ENCODE data around the gene SLIT1.

Gene SLIT1

GRCh38 chr10:97065128-97065527, 120.6 kb downstream of the SLIT1 start:
- H3K9ac ChIP-seq (ENCODE audit: insufficient read length): no peak overlapping the region
- TF ChIP-seq FOXP2 (optimal IDR thresholded peaks at IDR 0.05; ENCODE audit: control extremely low read depth, extremely low read length, insufficient read depth) (no peak), POLR2AphosphoS5 (IDR thresholded peaks at IDR 0.05; ENCODE audit: borderline replicate concordance, low read depth, low read length) (no peak), EZH2 (IDR thresholded peaks at IDR 0.05) (no peak)
- no peak overlapping the region for H3K27ac ChIP-seq
- no peak for DNase-seq (ENCODE audit: low read depth, low spot score)
- H3K9me3 ChIP-seq (ENCODE audit: low read depth, low read length): no peaks in the 10 kb centered on the region
- H3K36me3 ChIP-seq (ENCODE audit: insufficient read depth, low read length): no peaks in the 10 kb centered on the region
- no peak overlapping the region for H3K4me3 ChIP-seq

DNA sequence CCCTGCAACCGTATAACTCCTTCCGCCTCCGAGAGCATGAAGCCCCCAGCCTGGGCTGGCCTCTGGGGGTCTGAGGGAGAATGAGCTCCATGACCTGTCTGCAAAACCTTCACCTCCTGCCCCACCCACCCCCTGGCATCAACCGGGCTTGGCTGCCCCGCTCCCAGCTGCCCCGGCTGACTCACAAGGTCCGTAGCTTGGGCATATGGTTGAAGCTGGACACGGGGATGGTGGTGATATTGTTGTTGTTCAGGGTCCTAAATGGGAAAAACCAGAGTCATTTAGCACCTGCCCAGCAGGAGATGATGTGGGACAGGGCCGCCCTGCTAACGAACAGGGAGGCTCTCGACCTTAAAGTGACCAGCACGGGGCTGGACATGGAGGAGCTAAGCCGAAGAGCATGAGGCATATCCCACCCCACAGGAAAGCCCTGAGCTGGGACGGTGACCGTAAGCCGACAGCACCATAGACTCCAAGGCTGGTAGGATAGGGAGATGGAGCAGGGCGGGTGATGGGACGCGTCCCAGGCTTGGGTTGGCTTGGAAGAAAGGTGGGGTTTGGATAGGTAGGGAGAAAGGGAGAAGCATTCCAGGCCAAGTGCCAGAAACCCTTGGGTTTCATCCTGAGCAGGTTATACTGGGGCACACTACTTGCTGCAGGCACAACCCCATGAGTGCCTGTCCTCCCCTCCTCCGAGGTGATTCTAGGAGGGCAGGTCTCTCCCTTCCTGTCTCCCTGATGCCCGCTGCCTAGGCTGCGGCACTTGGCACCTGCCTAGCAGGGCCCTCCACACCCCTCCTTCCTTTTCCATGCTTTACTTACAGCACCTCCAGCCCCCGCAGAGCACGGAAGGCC, 121.5 kb downstream of the SLIT1 start:
- DNase-seq (ENCODE audit: low read depth, low spot score): no peak
- H3K27ac ChIP-seq: no peak overlapping the region
- TF ChIP-seq POLR2AphosphoS5 (IDR thresholded peaks at IDR 0.05; ENCODE audit: borderline replicate concordance, low read depth, low read length) (no peak), FOXP2 (optimal IDR thresholded peaks at IDR 0.05; ENCODE audit: control extremely low read depth, extremely low read length, insufficient read depth) (no peak), EZH2 (IDR thresholded peaks at IDR 0.05) (no peak)
- no peaks in the 10 kb centered on the region for H3K36me3 ChIP-seq (ENCODE audit: insufficient read depth, low read length)
- no peak overlapping the region for H3K4me3 ChIP-seq
- no peaks in the 10 kb centered on the region for H3K9me3 ChIP-seq (ENCODE audit: low read depth, low read length)
- H3K9ac ChIP-seq (ENCODE audit: insufficient read length): no peak overlapping the region

GRCh38 chr10:97063271-97063982, 122.3 kb downstream of the SLIT1 start:
- Histone ChIP-seq H3K9ac (ENCODE audit: insufficient read length) (no peak overlapping the region), H3K9me3 (ENCODE audit: low read depth, low read length) (no peaks in the 10 kb centered on the region), H3K4me3 (no peak overlapping the region), H3K27ac (no peak overlapping the region), H3K36me3 (ENCODE audit: insufficient read depth, low read length) (no peaks in the 10 kb centered on the region)
- DNase-seq (ENCODE audit: low read depth, low spot score): no peak
- TF ChIP-seq EZH2 (IDR thresholded peaks at IDR 0.05) (no peak), POLR2AphosphoS5 (IDR thresholded peaks at IDR 0.05; ENCODE audit: borderline replicate concordance, low read depth, low read length) (no peak), FOXP2 (optimal IDR thresholded peaks at IDR 0.05; ENCODE audit: control extremely low read depth, extremely low read length, insufficient read depth) (no peak)

GRCh38 chr10:97062456-97062855, 123.3 kb downstream of the SLIT1 start:
- H3K36me3 ChIP-seq (ENCODE audit: insufficient read depth, low read length): no peaks in the 10 kb centered on the region
- no peaks in the 10 kb centered on the region for H3K9me3 ChIP-seq (ENCODE audit: low read depth, low read length)
- no peak for DNase-seq (ENCODE audit: low read depth, low spot score)
- TF ChIP-seq EZH2 (IDR thresholded peaks at IDR 0.05): no peak
- TF ChIP-seq FOXP2 (optimal IDR thresholded peaks at IDR 0.05; ENCODE audit: control extremely low read depth, extremely low read length, insufficient read depth): no peak
- no peak for TF ChIP-seq POLR2AphosphoS5 (IDR thresholded peaks at IDR 0.05; ENCODE audit: borderline replicate concordance, low read depth, low read length)
- no peak overlapping the region for H3K27ac ChIP-seq
- H3K4me3 ChIP-seq: no peak overlapping the region
- H3K9ac ChIP-seq (ENCODE audit: insufficient read length): no peak overlapping the region

DNA sequence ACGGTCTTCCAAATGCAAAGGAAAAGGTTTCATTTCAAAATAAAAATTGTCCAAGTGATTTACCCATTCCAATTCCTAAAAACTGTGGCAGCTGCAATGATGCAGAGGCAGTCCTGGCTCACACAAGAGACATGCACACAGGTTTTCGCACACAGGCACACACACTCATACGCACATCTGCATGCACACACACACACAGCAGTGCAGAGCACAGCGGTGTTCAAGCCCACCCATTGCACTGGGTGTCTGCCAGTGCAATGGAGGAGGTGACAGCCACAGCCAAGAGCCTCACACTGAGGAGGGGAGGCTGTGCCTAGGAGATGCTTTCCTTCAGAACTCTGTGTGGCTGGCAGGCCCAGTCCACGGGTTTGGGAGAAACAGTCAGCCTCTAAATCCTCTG, 123.7 kb downstream of the SLIT1 start:
- Histone ChIP-seq H3K9ac (ENCODE audit: insufficient read length) (no peak overlapping the region), H3K9me3 (ENCODE audit: low read depth, low read length) (no peaks in the 10 kb centered on the region), H3K4me3 (no peak overlapping the region), H3K36me3 (ENCODE audit: insufficient read depth, low read length) (no peaks in the 10 kb centered on the region), H3K27ac (no peak overlapping the region)
- DNase-seq (ENCODE audit: low read depth, low spot score): no peak
- TF ChIP-seq POLR2AphosphoS5 (IDR thresholded peaks at IDR 0.05; ENCODE audit: borderline replicate concordance, low read depth, low read length) (no peak), EZH2 (IDR thresholded peaks at IDR 0.05) (no peak)

GRCh38 chr10:97061423-97061822, 124.3 kb downstream of the SLIT1 start:
- Histone ChIP-seq H3K9me3 (ENCODE audit: low read depth, low read length) (no peaks in the 10 kb centered on the region), H3K4me3 (no peak overlapping the region), H3K9ac (ENCODE audit: insufficient read length) (no peak overlapping the region), H3K27ac (no peak overlapping the region), H3K36me3 (ENCODE audit: insufficient read depth, low read length) (no peaks in the 10 kb centered on the region)
- DNase-seq (ENCODE audit: low read depth, low spot score): no peak
- no peak for TF ChIP-seq FOXP2 (optimal IDR thresholded peaks at IDR 0.05; ENCODE audit: control extremely low read depth, extremely low read length, insufficient read depth)
- no peak for TF ChIP-seq EZH2 (IDR thresholded peaks at IDR 0.05)
- TF ChIP-seq POLR2AphosphoS5 (IDR thresholded peaks at IDR 0.05; ENCODE audit: borderline replicate concordance, low read depth, low read length): no peak

GRCh38 chr10:97060441-97061084, 125.2 kb downstream of the SLIT1 start:
- no peak for DNase-seq (ENCODE audit: low read depth, low spot score)
- no peaks in the 10 kb centered on the region for H3K9me3 ChIP-seq (ENCODE audit: low read depth, low read length)
- TF ChIP-seq POLR2AphosphoS5 (IDR thresholded peaks at IDR 0.05; ENCODE audit: borderline replicate concordance, low read depth, low read length) (no peak), EZH2 (IDR thresholded peaks at IDR 0.05) (no peak), FOXP2 (optimal IDR thresholded peaks at IDR 0.05; ENCODE audit: control extremely low read depth, extremely low read length, insufficient read depth) (no peak)
- H3K36me3 ChIP-seq (ENCODE audit: insufficient read depth, low read length): no peaks in the 10 kb centered on the region
- H3K4me3 ChIP-seq: no peak overlapping the region
- no peak overlapping the region for H3K27ac ChIP-seq
- no peak overlapping the region for H3K9ac ChIP-seq (ENCODE audit: insufficient read length)

DNA sequence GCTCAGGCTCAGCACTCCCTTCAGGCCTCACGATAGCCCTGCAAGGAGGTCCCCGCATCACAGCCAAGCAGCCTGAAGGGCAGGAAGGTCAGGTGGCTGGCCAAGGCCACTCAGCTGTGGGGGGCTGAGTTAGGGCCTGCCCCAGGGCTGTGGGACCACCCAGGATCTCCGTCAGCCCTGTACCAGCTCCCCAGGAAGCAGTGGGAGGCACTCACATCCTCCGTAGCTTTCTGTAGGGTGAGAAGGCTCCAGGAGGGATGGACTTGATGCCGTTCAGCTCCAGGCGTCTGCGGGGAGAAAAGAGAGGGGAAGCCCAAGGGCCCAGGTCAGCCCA, 125.9 kb downstream of the SLIT1 start:
- TF ChIP-seq POLR2AphosphoS5 (IDR thresholded peaks at IDR 0.05; ENCODE audit: borderline replicate concordance, low read depth, low read length) (no peak), EZH2 (IDR thresholded peaks at IDR 0.05) (no peak), FOXP2 (optimal IDR thresholded peaks at IDR 0.05; ENCODE audit: control extremely low read depth, extremely low read length, insufficient read depth) (no peak)
- no peak overlapping the region for H3K9ac ChIP-seq (ENCODE audit: insufficient read length)
- H3K9me3 ChIP-seq (ENCODE audit: low read depth, low read length): no peaks in the 10 kb centered on the region
- DNase-seq (ENCODE audit: low read depth, low spot score): no peak
- no peak overlapping the region for H3K27ac ChIP-seq
- no peaks in the 10 kb centered on the region for H3K36me3 ChIP-seq (ENCODE audit: insufficient read depth, low read length)
- H3K4me3 ChIP-seq: no peak overlapping the region

Data from SK-N-MC (cell line).